Naive thymus-derived CD4-positive, alpha-beta T cell (primary cell): ENCODE results near the gene CFD. TPM values are rescaled to one million over a fixed set of nuclear protein-coding genes. Genes with fewer than 3 reads are reported as not detected.

Experiments
- ATAC-seq: fragments of 150-1000 bp; cut with Tn5 transposase; 2 replicates; pipeline ENCODE4 v1.10.0; 2021; ENCODE audit warnings: mild to moderate bottlenecking, moderate library complexity
- CTCF ChIA-PET: fragments of 350-600 bp; sonication (Branson Sonifier 250); formaldehyde crosslinking; loops from one replicate; lab custom pipeline; 2021; ENCODE audit warnings: antibody characterized with exemption; lab: Charles Lee
- POLR2A ChIA-PET: fragments of 350-600 bp; sonication (Branson Sonifier 250); formaldehyde crosslinking; loops from one replicate; lab custom pipeline; 2021; ENCODE audit warnings: antibody characterized with exemption, inconsistent platforms; lab: Charles Lee
- DNase-seq, 9 donors: peaks; one replicate each; pipeline versions ENCODE4 v3.0.0 to v3.0.0-alpha.2; 2020 to 2022; ENCODE audit warnings: mixed read lengths in 1 of 9
- H3K27ac ChIP-seq: one replicate; pipeline ENCODE4 v1.7.0; 2013; ENCODE audit warnings: mild to moderate bottlenecking, low read depth, low read length, moderate library complexity
- H3K27me3 ChIP-seq, 2 donors: one replicate each; pipeline ENCODE4 v1.7.0; 2013; ENCODE audit warnings: low read length in 2 of 2, mild to moderate bottlenecking in 2 of 2, moderate library complexity in 2 of 2; ENCODE audit not compliant: control insufficient read depth in 2 of 2, insufficient read depth in 2 of 2
- H3K36me3 ChIP-seq, 3 experiments: 1 replicate in 2 of 3; 2 replicates in 1 of 3; pipeline ENCODE4 v1.7.0; 2013; ENCODE audit warnings: low read length in 3 of 3, mild to moderate bottlenecking in 3 of 3, moderate library complexity in 1 of 3; ENCODE audit not compliant: insufficient read depth in 3 of 3, control insufficient read depth in 2 of 3
- H3K4me1 ChIP-seq, 2 donors: one replicate each; pipeline ENCODE4 v1.7.0; 2013; ENCODE audit warnings: low read length in 2 of 2, mild to moderate bottlenecking in 2 of 2, moderate library complexity in 1 of 2; ENCODE audit not compliant: control insufficient read depth in 2 of 2, insufficient read depth in 2 of 2
- H3K4me3 ChIP-seq: 2 replicates; pipeline ENCODE4 v1.7.0; 2013; ENCODE audit warnings: mild to moderate bottlenecking, low read length
- H3K9me3 ChIP-seq, 3 experiments: 1 replicate in 2 of 3; 2 replicates in 1 of 3; pipeline ENCODE4 v1.7.0; 2013; ENCODE audit warnings: low read length in 3 of 3; ENCODE audit not compliant: control insufficient read depth in 2 of 3
- H3K27ac Mint-ChIP-seq, 9 donors: one replicate each; pipeline ENCODE4 v1.8.0; 2020 to 2022; ENCODE audit warnings: mixed read lengths in 9 of 9, mild to moderate bottlenecking in 8 of 9, moderate library complexity in 5 of 9, inconsistent platforms in 2 of 9
- H3K27me3 Mint-ChIP-seq, 5 donors: one replicate each; pipeline ENCODE4 v1.8.0; 2021 to 2022; ENCODE audit warnings: mixed read lengths in 5 of 5, mild to moderate bottlenecking in 1 of 5
- H3K36me3 Mint-ChIP-seq, 5 donors: one replicate each; pipeline ENCODE4 v1.8.0; 2020 to 2022; ENCODE audit warnings: mixed read lengths in 5 of 5, mild to moderate bottlenecking in 3 of 5, inconsistent platforms in 1 of 5
- H3K4me1 Mint-ChIP-seq, 7 donors: one replicate each; pipeline ENCODE4 v1.8.0; 2020 to 2022; ENCODE audit warnings: mixed read lengths in 7 of 7, mild to moderate bottlenecking in 3 of 7, inconsistent platforms in 1 of 7
- H3K4me3 Mint-ChIP-seq, 10 donors: one replicate each; pipeline ENCODE4 v1.8.0; 2020 to 2022; ENCODE audit warnings: mild to moderate bottlenecking in 10 of 10, mixed read lengths in 10 of 10, moderate library complexity in 6 of 10, inconsistent platforms in 2 of 10
- H3K9me3 Mint-ChIP-seq, 11 donors: one replicate each; pipeline ENCODE4 v1.8.0; 2020 to 2022; ENCODE audit warnings: mixed read lengths in 11 of 11, mild to moderate bottlenecking in 4 of 11, inconsistent platforms in 1 of 11, moderate library complexity in 1 of 11
- intact Hi-C, 2 donors: fragments of 100-400 bp; cut with micrococcal nuclease; formaldehyde crosslinking; loops; one replicate each; pipeline ENCODE4 v1.15.1; 2023
- polyA plus RNA-seq, 2 donors: library from polyadenylated mRNA; unstranded; fragments of 300-500 nt; fragmentation: Illumina TruSeq; gene quantifications; one replicate each; pipeline ENCODE4 v1.2.3, GENCODE V29; 2021
- total RNA-seq, 6 experiments: library from RNA in 5 of 6; stranded (reverse) in 5 of 6; gene quantifications; 1 replicate in 5 of 6; 2 replicates in 1 of 6; pipeline ENCODE4 v1.2.3 and lab custom pipeline; 2021 to 2026

The CFD gene
- total and polyA plus RNA-seq, 7 experiments from 2014 or later, result 1.3 to 58.0 (median 4.9) TPM

- Histone ChIP-seq H3K9me3 (no peaks in the 10 kb centered on the region), H3K36me3 (peaks cover 2 to 52% (median 13%) of the 10 kb centered on the region in 3 experiments), H3K4me3 (no peak overlapping the region), H3K4me1 (no peaks in the 10 kb centered on the region), H3K27ac (no peak overlapping the region), H3K27me3 (no peaks in the 10 kb centered on the region)
- peaks cover 5 to 30% (median 17%) of the 10 kb centered on the region in 5 donors for H3K36me3 Mint-ChIP-seq
- peak; percentile 1 for ATAC-seq
- intact Hi-C loops, result no loop called here
- no peak overlapping the region for H3K4me3 Mint-ChIP-seq
- ChIA-PET POLR2A (no interaction called here), CTCF (no interaction called here)
- no peak for DNase-seq
- no peak overlapping the region for H3K27ac Mint-ChIP-seq
- no peaks in the 10 kb centered on the region for H3K27me3 Mint-ChIP-seq
- H3K9me3 Mint-ChIP-seq, result peaks cover 0 to 12% (median 0%) of the 10 kb centered on the region in 11 donors
- peaks cover 0 to 3% (median 1%) of the 10 kb centered on the region in 7 donors for H3K4me1 Mint-ChIP-seq
These were observed 46.7 kb upstream of the CFD start for GRCh38 chr19:812747-813218.

- H3K4me3 Mint-ChIP-seq, result peak overlapping the region in 1 of 10 donors; percentile 13
- ChIA-PET CTCF (no interaction called here), POLR2A (no interaction called here)
- H3K27ac Mint-ChIP-seq, result peak overlapping the region in 1 of 9 donors; percentile 46
- peaks cover 0 to 12% (median 0%) of the 10 kb centered on the region in 11 donors for H3K9me3 Mint-ChIP-seq
- intact Hi-C loops, result no loop called here
- peaks cover 0 to 46% (median 10%) of the 10 kb centered on the region in 3 experiments for H3K36me3 ChIP-seq
- H3K27me3 Mint-ChIP-seq, result no peaks in the 10 kb centered on the region
- H3K4me1 Mint-ChIP-seq, result peaks cover 0 to 2% (median 0%) of the 10 kb centered on the region in 7 donors
- H3K27me3 ChIP-seq, result no peaks in the 10 kb centered on the region
- no peak overlapping the region for H3K4me3 ChIP-seq
- DNase-seq, result peak in 1 of 9 donors; percentile 8
- H3K4me1 ChIP-seq, result no peaks in the 10 kb centered on the region
- peaks cover 4 to 29% (median 15%) of the 10 kb centered on the region in 5 donors for H3K36me3 Mint-ChIP-seq
- no peak overlapping the region for H3K27ac ChIP-seq
- no peaks in the 10 kb centered on the region for H3K9me3 ChIP-seq
- ATAC-seq, result peak; percentile 14
These were observed 46.0 kb upstream of the CFD start for GRCh38 chr19:813219-814151.

DNA sequence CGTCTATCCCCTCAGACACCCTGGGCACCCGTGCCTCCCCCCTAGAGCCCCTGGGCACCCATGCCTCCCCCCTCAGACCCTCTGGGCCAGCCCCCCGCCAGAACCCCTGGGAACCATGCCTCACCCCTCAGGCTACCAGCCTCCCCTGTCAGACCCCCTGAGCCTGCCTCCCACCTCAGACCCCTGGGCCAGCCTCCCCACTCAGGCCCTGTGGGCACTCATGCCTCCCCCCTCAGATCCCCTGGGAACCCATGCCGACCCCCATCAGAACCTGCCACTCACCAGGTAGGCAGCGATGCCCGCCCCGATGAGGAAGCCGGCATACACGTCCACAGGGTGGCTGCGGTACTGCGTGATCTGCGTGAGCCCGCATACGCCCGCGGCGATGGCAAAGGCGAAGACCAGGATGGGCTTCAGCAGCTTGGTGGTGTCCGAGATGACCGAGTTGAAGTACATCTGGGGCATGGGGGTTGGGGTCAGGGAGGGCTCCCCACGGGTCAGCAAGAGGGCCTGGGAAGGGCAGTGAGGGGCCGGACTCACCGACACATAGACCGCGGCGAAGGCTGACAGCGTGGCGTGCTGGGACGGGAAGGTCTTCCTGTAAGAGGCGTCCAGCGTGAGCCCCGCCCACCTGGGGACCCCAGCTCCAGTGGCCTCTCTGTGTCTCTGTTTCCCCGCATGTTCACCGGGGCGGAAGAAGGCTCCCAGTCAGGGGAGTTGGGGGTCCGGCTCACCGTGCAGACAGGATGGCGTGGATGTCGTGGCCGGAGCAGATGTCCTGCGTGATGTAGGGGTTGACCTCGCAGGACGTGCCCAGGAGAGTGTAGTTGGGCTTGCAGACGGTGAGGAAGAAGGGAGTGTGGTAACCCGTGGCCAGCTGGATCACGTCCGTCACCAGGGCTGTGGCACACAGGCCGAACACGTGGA, 45.0 kb upstream of the CFD start:
- CTCF ChIA-PET, result no interaction called here
- DNase-seq (peak in 1 of 9 donors; percentile 8), ATAC-seq (peak; percentile 6)
- Mint-ChIP-seq H3K27ac (peak overlapping the region in 5 of 9 donors; percentile 21 to 71 (median 49)), H3K4me3 (peak overlapping the region in 1 of 10 donors; percentile 35), H3K4me1 (peaks cover 0 to 2% (median 0%) of the 10 kb centered on the region in 7 donors), H3K27me3 (no peaks in the 10 kb centered on the region), H3K36me3 (peaks cover 4 to 29% (median 15%) of the 10 kb centered on the region in 5 donors), H3K9me3 (peaks cover 0 to 12% (median 0%) of the 10 kb centered on the region in 11 donors)
- Histone ChIP-seq H3K27ac (no peak overlapping the region), H3K27me3 (no peaks in the 10 kb centered on the region), H3K4me1 (no peaks in the 10 kb centered on the region), H3K9me3 (no peaks in the 10 kb centered on the region), H3K36me3 (peaks cover 0 to 37% (median 10%) of the 10 kb centered on the region in 3 experiments), H3K4me3 (no peak overlapping the region)
- intact Hi-C loops, result no loop called here
- POLR2A ChIA-PET, result no interaction called here

DNA sequence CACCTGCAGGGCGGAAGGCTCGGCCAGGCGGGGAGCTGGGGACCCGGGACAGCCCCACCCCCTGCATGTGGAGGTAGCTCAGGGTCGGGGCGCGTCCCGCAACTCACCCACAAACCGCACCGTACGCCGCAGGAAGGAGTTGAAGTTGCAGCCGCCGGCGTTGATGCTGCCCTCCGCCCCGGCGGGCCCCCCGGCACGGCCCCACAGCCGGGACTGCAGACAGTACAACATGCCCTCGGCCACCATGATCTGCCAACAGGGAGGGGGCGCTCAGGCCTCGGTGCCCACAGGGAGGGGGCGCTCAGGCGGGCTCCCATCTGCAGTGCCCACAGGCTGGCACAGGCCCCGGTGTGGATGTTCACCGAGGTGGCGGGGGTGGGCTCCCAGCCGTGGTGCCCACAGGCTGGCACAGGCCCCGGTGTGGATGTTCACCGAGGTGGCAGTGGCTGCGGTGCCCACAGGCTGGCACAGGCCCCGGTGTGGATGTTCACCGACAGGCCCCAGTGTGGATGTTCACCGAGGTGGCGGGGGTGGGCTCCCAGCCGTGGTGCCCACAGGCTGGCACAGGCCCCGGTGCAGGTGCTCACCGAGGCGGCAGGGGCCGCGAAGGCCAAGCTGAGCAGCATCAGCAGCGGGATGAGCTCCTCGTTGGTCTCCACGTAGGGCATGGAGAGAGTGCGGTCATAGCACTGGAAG, 44.2 kb upstream of the CFD start:
- Mint-ChIP-seq H3K36me3 (peaks cover 4 to 29% (median 11%) of the 10 kb centered on the region in 5 donors), H3K4me3 (no peak overlapping the region), H3K4me1 (peaks cover 0 to 2% (median 0%) of the 10 kb centered on the region in 7 donors), H3K9me3 (peaks cover 0 to 12% (median 0%) of the 10 kb centered on the region in 11 donors), H3K27me3 (peaks cover 0 to 5% (median 0%) of the 10 kb centered on the region in 5 donors), H3K27ac (peak overlapping the region in 3 of 9 donors; percentile 22 to 49 (median 38))
- ATAC-seq (peak; percentile 21), DNase-seq (no peak)
- peaks cover 0 to 29% (median 3%) of the 10 kb centered on the region in 3 experiments for H3K36me3 ChIP-seq
- no peaks in the 10 kb centered on the region for H3K4me1 ChIP-seq
- H3K27me3 ChIP-seq, result no peaks in the 10 kb centered on the region
- no peak overlapping the region for H3K27ac ChIP-seq
- intact Hi-C loops, result no loop called here
- H3K9me3 ChIP-seq, result no peaks in the 10 kb centered on the region
- H3K4me3 ChIP-seq, result no peak overlapping the region
- CTCF ChIA-PET, result interaction anchor here (0.5 kb wide), 1 partner anchor 168 kb away, joined by 3 read pairs; no protein-coding TSS in a partner anchor
- POLR2A ChIA-PET, result no interaction called here

DNA sequence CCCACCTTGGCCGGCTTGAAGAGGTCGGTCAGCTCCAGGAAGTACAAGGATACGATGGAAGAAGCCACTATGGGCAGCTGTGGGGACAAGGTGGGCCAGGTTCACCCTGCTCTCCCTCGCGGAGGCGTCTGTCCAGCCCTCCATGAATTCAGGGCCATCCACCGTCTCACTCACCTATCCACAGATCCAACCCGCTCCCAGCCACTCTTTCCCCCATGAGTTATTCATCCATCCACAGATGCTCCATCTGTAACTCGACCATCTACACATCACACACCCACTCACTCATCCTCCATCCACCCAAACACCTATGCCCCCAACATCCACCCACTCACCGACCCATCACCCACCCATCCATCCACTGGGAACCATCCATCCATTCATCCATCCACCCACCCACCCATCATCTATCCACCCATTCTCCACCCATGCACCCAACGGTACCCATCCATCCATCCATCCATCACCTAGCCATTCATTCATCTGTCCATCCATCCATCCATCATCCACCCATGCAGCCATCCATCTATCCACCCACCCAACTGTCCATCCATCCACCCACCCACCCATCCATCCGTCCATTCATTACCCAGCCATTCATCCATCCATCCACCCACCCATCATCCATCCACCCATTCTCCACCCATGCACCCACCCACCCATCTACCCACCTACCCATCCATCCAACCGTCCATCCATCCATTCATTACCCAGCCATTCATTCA, 43.5 kb upstream of the CFD start:
- H3K9me3 ChIP-seq, result no peaks in the 10 kb centered on the region
- peaks cover 4 to 29% (median 11%) of the 10 kb centered on the region in 5 donors for H3K36me3 Mint-ChIP-seq
- peaks cover 0 to 12% (median 0%) of the 10 kb centered on the region in 11 donors for H3K9me3 Mint-ChIP-seq
- no peaks in the 10 kb centered on the region for H3K27me3 ChIP-seq
- no peaks in the 10 kb centered on the region for H3K4me1 ChIP-seq
- H3K27ac Mint-ChIP-seq, result peak overlapping the region in 4 of 9 donors; percentile 22 to 62 (median 46)
- no peak overlapping the region for H3K4me3 ChIP-seq
- peak overlapping the region in 1 of 10 donors; percentile 53 for H3K4me3 Mint-ChIP-seq
- ATAC-seq (peak; percentile 11), DNase-seq (peak in 1 of 9 donors; percentile 8)
- H3K36me3 ChIP-seq, result peaks cover 0 to 22% (median 0%) of the 10 kb centered on the region in 3 experiments
- peaks cover 0 to 2% (median 0%) of the 10 kb centered on the region in 7 donors for H3K4me1 Mint-ChIP-seq
- POLR2A ChIA-PET, result no interaction called here
- H3K27me3 Mint-ChIP-seq, result peaks cover 0 to 11% (median 0%) of the 10 kb centered on the region in 5 donors
- CTCF ChIA-PET, result no interaction called here
- intact Hi-C loops, result no loop called here
- no peak overlapping the region for H3K27ac ChIP-seq
